Hepatocyte (in vitro differentiated cells): ENCODE results near the gene KCNJ9. TPM values are rescaled to one million over a fixed set of nuclear protein-coding genes. Genes with fewer than 3 reads are reported as not detected.

Experiments
- DNase-seq: peaks from one replicate; pipeline ENCODE4 v3.0.0-alpha.2; 2016; ENCODE audit warnings: low spot score
- H2AFZ ChIP-seq: fragments of 200-600 bp; sonication (generic); 2 replicates; pipeline ENCODE4 v1.6.0; 2016; ENCODE audit warnings: antibody characterized with exemption, mild to moderate bottlenecking
- H3K27ac ChIP-seq: fragments of 200-600 bp; sonication (generic); 2 replicates; pipeline ENCODE4 v1.5.1; 2016; ENCODE audit warnings: mild to moderate bottlenecking
- H3K27me3 ChIP-seq: fragments of 200-600 bp; sonication (generic); 2 replicates; pipeline ENCODE4 v1.6.1; 2016
- H3K36me3 ChIP-seq: fragments of 200-600 bp; sonication (generic); replicated peaks from 2 replicates; pipeline ENCODE4 v1.5.1; 2016; ENCODE audit warnings: low read depth; ENCODE audit not compliant: insufficient read depth
- H3K4me1 ChIP-seq: fragments of 200-600 bp; sonication (generic); 2 replicates; pipeline ENCODE4 v1.5.1; 2016; ENCODE audit warnings: mild to moderate bottlenecking, moderate library complexity; ENCODE audit not compliant: insufficient read depth
- H3K4me2 ChIP-seq: fragments of 200-600 bp; sonication (generic); 2 replicates; pipeline ENCODE4 v1.6.0; 2016
- H3K4me3 ChIP-seq: fragments of 200-600 bp; sonication (generic); 2 replicates; pipeline ENCODE4 v1.5.1; 2016; ENCODE audit warnings: mild to moderate bottlenecking
- H3K79me2 ChIP-seq: fragments of 200-600 bp; sonication (generic); 2 replicates; pipeline ENCODE4 v1.6.0; 2017; ENCODE audit warnings: mild to moderate bottlenecking
- H3K9me2 ChIP-seq: fragments of 200-600 bp; sonication (generic); replicated peaks from 2 replicates; pipeline ENCODE4 v1.6.0; 2017; ENCODE audit warnings: mild to moderate bottlenecking; ENCODE audit not compliant: insufficient read depth
- H3K9me3 ChIP-seq: fragments of 200-600 bp; sonication (generic); 2 replicates; pipeline ENCODE4 v1.5.1; 2016; ENCODE audit warnings: low read depth, mild to moderate bottlenecking
- H4K20me1 ChIP-seq: fragments of 200-600 bp; sonication (generic); 2 replicates; pipeline ENCODE4 v1.6.0; 2016; ENCODE audit warnings: mild to moderate bottlenecking; ENCODE audit not compliant: insufficient read depth, poor library complexity, severe bottlenecking
- CTCF ChIP-seq: fragments of 200-600 bp; sonication (generic); IDR thresholded peaks from 2 replicates; pipeline ENCODE4 v1.5.1; 2016; ENCODE audit warnings: antibody characterized with exemption, mild to moderate bottlenecking; ENCODE audit not compliant: poor library complexity
- EZH2 ChIP-seq: fragments of 200-600 bp; sonication (generic); IDR thresholded peaks from 2 replicates; pipeline ENCODE4 v1.6.1; 2016; ENCODE audit warnings: antibody characterized with exemption, mild to moderate bottlenecking, borderline replicate concordance
- EZH2phosphoT487 ChIP-seq: fragments of 200-600 bp; sonication (generic); IDR thresholded peaks from one replicate; pipeline ENCODE4 v1.6.1; 2018; ENCODE audit warnings: antibody characterized with exemption, mild to moderate bottlenecking, low read depth, moderate library complexity; ENCODE audit not compliant: unreplicated experiment, severe bottlenecking
- WGBS: methylation state at CpG from one replicate; pipeline ENCODE4 v1.1.6; 2016; ENCODE audit warnings: low lambda C conversion rate; ENCODE audit errors: missing lambda C conversion rate; 5-methylcytosine and 5-hydroxymethylcytosine counted together
- polyA plus RNA-seq: library from polyadenylated mRNA; unstranded; fragments of >200 nt; fragmentation: Nextera tagmentation; extraction: Ambion mirVana; gene quantifications from 2 replicates; pipeline ENCODE4 v1.2.1, GENCODE V29; 2016
- total RNA-seq: library from RNA; depleted of rRNA; stranded (reverse); fragments of >200 nt; gene quantifications from 2 replicates; pipeline ENCODE4 v1.2.3, GENCODE V29; 2014

Gene KCNJ9
- total and polyA plus RNA-seq, 2 experiments from 2014 or later: not detected

GRCh38 chr1:160050619-160051018, 30.7 kb upstream of the KCNJ9 start:
- TF ChIP-seq CTCF (no peak), EZH2 (no peak), EZH2phosphoT487 (no peak)
- H3K9me3 ChIP-seq: no peaks in the 10 kb centered on the region
- peaks cover 26% of the 10 kb centered on the region for H3K27me3 ChIP-seq
- WGBS: 94% methylated on average over 1 of the region's 1 CpG
- H4K20me1 ChIP-seq: no peaks in the 10 kb centered on the region
- H3K4me3 ChIP-seq: no peak overlapping the region
- H3K4me1 ChIP-seq: peaks cover 4% of the 10 kb centered on the region
- no peak overlapping the region for H3K27ac ChIP-seq
- no peak for DNase-seq
- no peaks in the 10 kb centered on the region for H3K9me2 ChIP-seq
- H3K4me2 ChIP-seq: no peak overlapping the region
- no peaks in the 10 kb centered on the region for H3K79me2 ChIP-seq
- H3K36me3 ChIP-seq: no peaks in the 10 kb centered on the region
- H2AFZ ChIP-seq: no peak overlapping the region

GRCh38 chr1:160052936-160053335, 28.4 kb upstream of the KCNJ9 start:
- WGBS: 60% methylated on average over 6 of the region's 6 CpGs
- TF ChIP-seq EZH2phosphoT487: no peak
- TF ChIP-seq CTCF: no peak
- TF ChIP-seq EZH2: no peak
- no peaks in the 10 kb centered on the region for H3K79me2 ChIP-seq
- no peak for DNase-seq
- H3K27ac ChIP-seq: no peak overlapping the region
- H3K4me2 ChIP-seq: no peak overlapping the region
- no peak overlapping the region for H2AFZ ChIP-seq
- peaks cover 37% of the 10 kb centered on the region for H3K27me3 ChIP-seq
- no peaks in the 10 kb centered on the region for H3K9me3 ChIP-seq
- no peak overlapping the region for H3K4me3 ChIP-seq
- no peaks in the 10 kb centered on the region for H3K9me2 ChIP-seq
- H3K36me3 ChIP-seq: no peaks in the 10 kb centered on the region
- H4K20me1 ChIP-seq: no peaks in the 10 kb centered on the region
- no peaks in the 10 kb centered on the region for H3K4me1 ChIP-seq

- H3K4me3 ChIP-seq: no peak overlapping the region
- no peaks in the 10 kb centered on the region for H3K4me1 ChIP-seq
- H3K79me2 ChIP-seq: no peaks in the 10 kb centered on the region
- H3K4me2 ChIP-seq: no peak overlapping the region
- 62% methylated on average over 7 of the region's 7 CpGs for WGBS
- no peak overlapping the region for H3K27ac ChIP-seq
- TF ChIP-seq CTCF (no peak), EZH2phosphoT487 (no peak), EZH2 (no peak)
- no peak overlapping the region for H2AFZ ChIP-seq
- H3K9me2 ChIP-seq: no peaks in the 10 kb centered on the region
- H3K9me3 ChIP-seq: no peaks in the 10 kb centered on the region
- DNase-seq: no peak
- no peaks in the 10 kb centered on the region for H4K20me1 ChIP-seq
- peaks cover 35% of the 10 kb centered on the region for H3K27me3 ChIP-seq
- no peaks in the 10 kb centered on the region for H3K36me3 ChIP-seq
Observed at GRCh38 chr1:160053548-160054365, 27.6 kb upstream of the KCNJ9 start.
